GM23338 (cell line): ENCODE measurements around the gene THRA. TPM values are rescaled to one million over a fixed set of nuclear protein-coding genes. Genes with fewer than 3 reads are reported as not detected.

Source experiments
- ATAC-seq: fragments of 200-7000 bp; cut with Tn5 transposase; 3 replicates; pipeline ENCODE4 v1.9.1; 2020
- DNase-seq: peaks from one replicate; pipeline ENCODE4 v3.0.0-alpha.2; 2015; ENCODE audit warnings: low spot score
- H2AFZ ChIP-seq: fragments of 200-600 bp; sonication (generic); 2 replicates; pipeline ENCODE4 v1.8.0; 2016; ENCODE audit warnings: antibody characterized with exemption, mild to moderate bottlenecking, moderate library complexity
- H3F3A ChIP-seq: fragments of 200-600 bp; sonication (generic); replicated peaks from 2 replicates; pipeline ENCODE4 v1.8.0; 2017; ENCODE audit warnings: antibody characterized with exemption, mixed run types, low read depth
- H3K27ac ChIP-seq: fragments of 200-600 bp; sonication (generic); 2 replicates; pipeline ENCODE4 v1.6.1; 2016; ENCODE audit warnings: low read depth
- H3K27me3 ChIP-seq: fragments of 200-600 bp; sonication (generic); 2 replicates; pipeline ENCODE4 v1.8.0; 2016; ENCODE audit warnings: mild to moderate bottlenecking, mixed run types, moderate library complexity; ENCODE audit not compliant: insufficient read depth
- H3K36me3 ChIP-seq: fragments of 200-600 bp; sonication (generic); 2 replicates; pipeline ENCODE4 v1.8.0; 2016; ENCODE audit warnings: mild to moderate bottlenecking; ENCODE audit not compliant: insufficient read depth
- H3K4me1 ChIP-seq: fragments of 200-600 bp; sonication (generic); 2 replicates; pipeline ENCODE4 v1.8.0; 2016; ENCODE audit warnings: mild to moderate bottlenecking, moderate library complexity; ENCODE audit not compliant: insufficient read depth
- H3K4me2 ChIP-seq: fragments of 200-600 bp; sonication (generic); 2 replicates; pipeline ENCODE4 v1.7.1; 2017; ENCODE audit warnings: mixed run types
- H3K4me3 ChIP-seq: fragments of 200-600 bp; sonication (generic); 2 replicates; pipeline ENCODE4 v1.6.1; 2016; ENCODE audit warnings: mixed run types
- H3K79me2 ChIP-seq: fragments of 200-600 bp; sonication (generic); replicated peaks from 2 replicates; pipeline ENCODE4 v1.8.0; 2017; ENCODE audit warnings: mild to moderate bottlenecking; ENCODE audit not compliant: insufficient read depth
- H3K9me2 ChIP-seq: fragments of 200-600 bp; sonication (generic); 2 replicates; pipeline ENCODE4 v1.8.0; 2017; ENCODE audit not compliant: insufficient read depth
- H4K20me1 ChIP-seq: fragments of 200-600 bp; sonication (generic); replicated peaks from 2 replicates; pipeline ENCODE4 v1.8.0; 2017; ENCODE audit warnings: mild to moderate bottlenecking; ENCODE audit not compliant: insufficient read depth
- H3K27ac Mint-ChIP-seq: 2 replicates; pipeline ENCODE4 v1.8.0; 2020; ENCODE audit warnings: inconsistent platforms, mild to moderate bottlenecking, moderate library complexity, mixed read lengths
- H3K27me3 Mint-ChIP-seq: 3 replicates; pipeline ENCODE4 v1.8.0; 2022; ENCODE audit warnings: low read depth, mild to moderate bottlenecking, moderate library complexity, mixed read lengths, inconsistent platforms; ENCODE audit not compliant: insufficient read depth, poor library complexity
- H3K36me3 Mint-ChIP-seq: 3 replicates; pipeline ENCODE4 v1.8.0; 2021; ENCODE audit warnings: low read depth, mild to moderate bottlenecking, inconsistent platforms, moderate library complexity, mixed read lengths
- H3K4me1 Mint-ChIP-seq: 3 replicates; pipeline ENCODE4 v1.8.0; 2020; ENCODE audit warnings: mild to moderate bottlenecking, inconsistent platforms, mixed read lengths
- H3K4me3 Mint-ChIP-seq: 3 replicates; pipeline ENCODE4 v1.8.0; 2021; ENCODE audit warnings: moderate library complexity, mild to moderate bottlenecking, inconsistent platforms, mixed read lengths
- H3K9me3 Mint-ChIP-seq: 3 replicates; pipeline ENCODE4 v1.8.0; 2020; ENCODE audit warnings: moderate library complexity, mild to moderate bottlenecking, inconsistent platforms, mixed read lengths
- CREB1 ChIP-seq: fragments of 250-450 bp; sonication (Bioruptor Pico); IDR thresholded peaks from 2 replicates; pipeline ENCODE4 v1.5.0; 2020; ENCODE audit warnings: low read depth, mild to moderate bottlenecking, moderate library complexity
- ETS1 ChIP-seq: IDR thresholded peaks from 2 replicates; pipeline ENCODE4 v1.6.1; 2016; ENCODE audit warnings: antibody characterized with exemption
- EZH2 ChIP-seq: fragments of 200-600 bp; sonication (generic); IDR thresholded peaks from one replicate; pipeline ENCODE4 v1.8.0; 2017; ENCODE audit warnings: antibody characterized with exemption, mild to moderate bottlenecking, low read depth; ENCODE audit not compliant: unreplicated experiment
- EZH2phosphoT487 ChIP-seq: fragments of 200-600 bp; sonication (generic); IDR thresholded peaks from one replicate; pipeline ENCODE4 v1.8.1; 2018; ENCODE audit warnings: antibody characterized with exemption; ENCODE audit not compliant: unreplicated experiment
- JUNB ChIP-seq: IDR thresholded peaks from one replicate; pipeline ENCODE4 v1.6.1; 2016; ENCODE audit warnings: antibody characterized with exemption; ENCODE audit not compliant: unreplicated experiment
- NANOG ChIP-seq: IDR thresholded peaks from 2 replicates; pipeline ENCODE4 v1.6.1; 2016; ENCODE audit warnings: antibody characterized with exemption, borderline replicate concordance
- POLR2AphosphoS5 ChIP-seq: IDR thresholded peaks from 2 replicates; pipeline ENCODE4 v1.6.1; 2016; ENCODE audit warnings: antibody characterized with exemption, low read depth
- STAT1 ChIP-seq: IDR thresholded peaks from one replicate; pipeline ENCODE4 v1.6.1; 2016; ENCODE audit warnings: antibody characterized with exemption; ENCODE audit not compliant: unreplicated experiment
- ZNF114 ChIP-seq: fragments of 250-450 bp; sonication (Bioruptor Pico); IDR thresholded peaks from 2 replicates; pipeline ENCODE4 v1.5.0; 2020; ENCODE audit warnings: mild to moderate bottlenecking, moderate library complexity
- ZNF331 ChIP-seq: fragments of 250-450 bp; sonication (Bioruptor Pico); IDR thresholded peaks from 2 replicates; pipeline ENCODE4 v1.5.0; 2020; ENCODE audit warnings: low read depth, mild to moderate bottlenecking, moderate library complexity
- ZNF462 ChIP-seq: fragments of 250-450 bp; sonication (Bioruptor Pico); IDR thresholded peaks from 2 replicates; pipeline ENCODE4 v1.5.0; 2020; ENCODE audit warnings: mild to moderate bottlenecking, moderate library complexity
- polyA plus RNA-seq: library from polyadenylated mRNA; unstranded; fragments of >200 nt; fragmentation: Nextera tagmentation; extraction: Ambion mirVana; gene quantifications from 2 replicates; pipeline ENCODE4 v1.2.1, GENCODE V29; 2016
- total RNA-seq: library from RNA; depleted of rRNA; stranded (reverse); fragments of >200 nt; shearing (Covaris generic); gene quantifications from 2 replicates; pipeline ENCODE4 v1.2.3, GENCODE V29; 2014
- TF ChIP-seq, protein P1 (sequence below): IDR thresholded peaks from one replicate; pipeline ENCODE4 v1.6.1; 2018; ENCODE audit warnings: antibody characterized with exemption; ENCODE audit not compliant: unreplicated experiment
- TF ChIP-seq, protein P2 (sequence below), 2 experiments: fragments of 200-600 bp in 1 of 2; sonication (generic) in 1 of 2; conservative IDR thresholded peaks; 2 replicates each; pipeline versions ENCODE4 v1.5.1 to v1.6.1; 2016 to 2017; ENCODE audit warnings: antibody characterized with exemption in 2 of 2, low read depth in 2 of 2, mild to moderate bottlenecking in 2 of 2, moderate library complexity in 1 of 2

THRA gene
- total and polyA plus RNA-seq, 2 experiments from 2014 or later, result 3.4 to 10.5 TPM

DNA sequence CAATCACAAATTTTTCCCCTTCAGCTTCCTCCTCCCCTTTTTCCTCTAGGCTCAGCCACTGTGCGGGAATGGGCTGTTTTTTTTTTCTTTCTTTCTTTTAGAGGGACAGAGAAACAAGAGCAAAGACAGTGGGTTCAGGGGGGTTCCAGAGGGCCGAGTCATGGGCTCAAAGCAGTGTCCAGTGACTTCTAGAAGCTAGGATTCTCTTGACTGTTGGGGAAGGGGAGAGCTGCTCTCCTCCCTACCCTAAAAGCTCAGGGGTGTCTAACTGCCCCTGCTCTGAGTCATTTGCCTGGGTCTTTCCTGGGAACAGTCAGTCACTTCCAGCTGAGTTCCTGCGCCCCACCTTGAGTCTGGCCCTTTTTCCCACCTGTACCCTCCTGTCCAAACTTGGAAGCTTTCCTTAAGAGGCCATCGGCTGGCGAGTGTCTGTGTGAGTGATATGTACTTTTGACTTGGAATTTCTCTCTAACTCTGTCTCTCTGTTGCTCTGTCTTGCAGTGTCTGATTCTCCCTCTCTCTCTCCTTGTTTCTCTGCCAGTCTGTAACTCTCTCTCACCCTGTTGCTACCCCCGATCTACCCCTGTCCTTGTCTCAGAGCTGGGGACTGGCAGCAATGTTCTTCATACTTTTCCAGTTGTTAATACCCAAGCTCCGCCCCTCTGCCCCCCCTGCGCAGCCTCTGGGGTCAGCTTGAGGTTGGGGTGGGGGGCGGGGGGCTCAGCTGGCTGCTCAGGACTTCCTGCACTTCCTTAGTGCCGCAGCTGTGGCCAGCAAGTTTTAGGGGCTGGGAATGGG lies 2.4 kb downstream of the THRA start:
- Mint-ChIP-seq H3K36me3 (no peaks in the 10 kb centered on the region), H3K4me1 (peaks cover 75% of the 10 kb centered on the region), H3K4me3 (peak overlapping the region; percentile 82), H3K27me3 (peaks cover 33% of the 10 kb centered on the region), H3K27ac (no peak overlapping the region), H3K9me3 (no peaks in the 10 kb centered on the region)
- Histone ChIP-seq H3K27me3 (peaks cover 20% of the 10 kb centered on the region), H4K20me1 (no peaks in the 10 kb centered on the region), H3K4me1 (peaks cover 54% of the 10 kb centered on the region), H3K4me2 (peak overlapping the region; percentile 89), H3K4me3 (peak overlapping the region; percentile 39; the same call in 1 of the 2 replicates), H2AFZ (no peak overlapping the region), H3K36me3 (no peaks in the 10 kb centered on the region), H3K9me2 (no peaks in the 10 kb centered on the region), H3K79me2 (0 out of 2 replicates have a peak, but pooled peaks cover 7% of the 10 kb centered on the region), H3K27ac (no peak overlapping the region), H3F3A (0 out of 2 replicates have a peak, but pooled peaks cover 26% of the 10 kb centered on the region)
- TF ChIP-seq EZH2phosphoT487 (no peak), ETS1 (no peak), EZH2 (no peak), CREB1 (no peak), NANOG (no peak), STAT1 (no peak), ZNF331 (no peak), JUNB (no peak), POLR2AphosphoS5 (no peak), ZNF462 (CRISPR knock-in tag) (no peak), ZNF114 (no peak)
- TF ChIP-seq, protein P1, sequence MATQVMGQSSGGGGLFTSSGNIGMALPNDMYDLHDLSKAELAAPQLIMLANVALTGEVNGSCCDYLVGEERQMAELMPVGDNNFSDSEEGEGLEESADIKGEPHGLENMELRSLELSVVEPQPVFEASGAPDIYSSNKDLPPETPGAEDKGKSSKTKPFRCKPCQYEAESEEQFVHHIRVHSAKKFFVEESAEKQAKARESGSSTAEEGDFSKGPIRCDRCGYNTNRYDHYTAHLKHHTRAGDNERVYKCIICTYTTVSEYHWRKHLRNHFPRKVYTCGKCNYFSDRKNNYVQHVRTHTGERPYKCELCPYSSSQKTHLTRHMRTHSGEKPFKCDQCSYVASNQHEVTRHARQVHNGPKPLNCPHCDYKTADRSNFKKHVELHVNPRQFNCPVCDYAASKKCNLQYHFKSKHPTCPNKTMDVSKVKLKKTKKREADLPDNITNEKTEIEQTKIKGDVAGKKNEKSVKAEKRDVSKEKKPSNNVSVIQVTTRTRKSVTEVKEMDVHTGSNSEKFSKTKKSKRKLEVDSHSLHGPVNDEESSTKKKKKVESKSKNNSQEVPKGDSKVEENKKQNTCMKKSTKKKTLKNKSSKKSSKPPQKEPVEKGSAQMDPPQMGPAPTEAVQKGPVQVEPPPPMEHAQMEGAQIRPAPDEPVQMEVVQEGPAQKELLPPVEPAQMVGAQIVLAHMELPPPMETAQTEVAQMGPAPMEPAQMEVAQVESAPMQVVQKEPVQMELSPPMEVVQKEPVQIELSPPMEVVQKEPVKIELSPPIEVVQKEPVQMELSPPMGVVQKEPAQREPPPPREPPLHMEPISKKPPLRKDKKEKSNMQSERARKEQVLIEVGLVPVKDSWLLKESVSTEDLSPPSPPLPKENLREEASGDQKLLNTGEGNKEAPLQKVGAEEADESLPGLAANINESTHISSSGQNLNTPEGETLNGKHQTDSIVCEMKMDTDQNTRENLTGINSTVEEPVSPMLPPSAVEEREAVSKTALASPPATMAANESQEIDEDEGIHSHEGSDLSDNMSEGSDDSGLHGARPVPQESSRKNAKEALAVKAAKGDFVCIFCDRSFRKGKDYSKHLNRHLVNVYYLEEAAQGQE, result no peak
- TF ChIP-seq, protein P2, sequence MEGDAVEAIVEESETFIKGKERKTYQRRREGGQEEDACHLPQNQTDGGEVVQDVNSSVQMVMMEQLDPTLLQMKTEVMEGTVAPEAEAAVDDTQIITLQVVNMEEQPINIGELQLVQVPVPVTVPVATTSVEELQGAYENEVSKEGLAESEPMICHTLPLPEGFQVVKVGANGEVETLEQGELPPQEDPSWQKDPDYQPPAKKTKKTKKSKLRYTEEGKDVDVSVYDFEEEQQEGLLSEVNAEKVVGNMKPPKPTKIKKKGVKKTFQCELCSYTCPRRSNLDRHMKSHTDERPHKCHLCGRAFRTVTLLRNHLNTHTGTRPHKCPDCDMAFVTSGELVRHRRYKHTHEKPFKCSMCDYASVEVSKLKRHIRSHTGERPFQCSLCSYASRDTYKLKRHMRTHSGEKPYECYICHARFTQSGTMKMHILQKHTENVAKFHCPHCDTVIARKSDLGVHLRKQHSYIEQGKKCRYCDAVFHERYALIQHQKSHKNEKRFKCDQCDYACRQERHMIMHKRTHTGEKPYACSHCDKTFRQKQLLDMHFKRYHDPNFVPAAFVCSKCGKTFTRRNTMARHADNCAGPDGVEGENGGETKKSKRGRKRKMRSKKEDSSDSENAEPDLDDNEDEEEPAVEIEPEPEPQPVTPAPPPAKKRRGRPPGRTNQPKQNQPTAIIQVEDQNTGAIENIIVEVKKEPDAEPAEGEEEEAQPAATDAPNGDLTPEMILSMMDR (conservative IDR thresholded peaks at IDR 0.05; ENCODE audit: low read depth in 2 of 2), result no peak
- no peak for DNase-seq
- no peak for ATAC-seq
